Choroid plexus epithelial cell (primary cell): ENCODE results near the gene TESMIN.

ENCODE experiments used
- DNase-seq: peaks from one replicate; pipeline ENCODE4 v3.0.0-alpha.2; 2010; ENCODE audit warnings: low read depth
- H3K4me3 ChIP-seq: 2 replicates; pipeline ENCODE4 v1.5.1; 2011; ENCODE audit warnings: low read depth, mild to moderate bottlenecking, control low read depth, low read length, moderate library complexity
- CTCF ChIP-seq: conservative IDR thresholded peaks from 2 replicates; pipeline ENCODE4 v1.5.1; 2011; ENCODE audit warnings: low read depth, mild to moderate bottlenecking, control low read depth, inconsistent platforms, low read length, moderate library complexity

TESMIN gene

GRCh38 chr11:68690671-68691401 is 60.5 kb downstream of the TESMIN start:
- DNase-seq = peak; percentile 9
- H3K4me3 ChIP-seq = no peak overlapping the region
- TF ChIP-seq CTCF = peak; percentile 19

DNA sequence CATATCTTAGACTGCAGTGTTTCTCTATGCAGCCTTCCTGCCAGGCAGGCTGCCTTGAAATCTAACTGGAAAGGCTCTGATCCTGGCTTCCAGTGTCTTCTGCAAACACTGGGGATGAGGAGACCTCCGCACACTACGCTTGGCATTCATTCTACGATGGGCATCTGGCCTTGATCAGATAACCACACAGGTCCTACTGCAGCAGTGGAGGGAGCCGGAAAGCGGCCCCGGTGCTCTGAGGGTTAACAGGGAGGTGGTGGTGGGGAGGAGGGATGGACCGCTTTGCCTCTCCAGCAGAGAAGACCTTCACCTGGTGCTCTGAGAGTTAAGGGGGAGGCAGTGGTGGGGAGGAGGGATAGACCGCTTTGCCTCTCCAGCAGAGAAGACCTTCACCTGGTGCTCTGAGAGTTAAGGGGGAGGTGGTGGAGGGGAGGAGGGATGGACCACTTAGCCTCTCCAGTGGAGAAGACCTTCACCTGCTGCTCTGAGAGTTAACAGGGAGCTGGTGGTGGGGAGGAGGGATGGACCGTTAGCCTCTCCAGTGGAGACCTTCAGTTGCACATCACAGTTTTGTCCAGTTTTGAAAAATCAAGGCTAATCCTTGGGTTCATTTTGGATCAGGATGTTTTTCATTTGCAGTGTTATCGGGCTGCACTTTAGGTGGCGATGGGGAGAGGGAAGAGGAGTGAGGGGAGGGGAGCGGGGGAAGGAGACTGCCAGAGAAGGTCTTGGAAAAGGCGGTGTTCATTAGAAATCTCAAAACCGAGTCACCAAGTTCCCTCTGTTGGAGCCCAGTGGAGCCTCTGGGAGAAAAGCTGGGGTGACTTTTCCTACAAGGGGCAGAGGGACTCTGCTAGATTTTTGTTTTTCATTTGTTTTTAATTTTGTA is 61.3 kb downstream of the TESMIN start:
- H3K4me3 ChIP-seq = no peak overlapping the region
- no peak for TF ChIP-seq CTCF
- no peak for DNase-seq

- no peak overlapping the region for H3K4me3 ChIP-seq
- TF ChIP-seq CTCF = no peak
- no peak for DNase-seq
These were observed 62.4 kb downstream of the TESMIN start for GRCh38 chr11:68688881-68689280.

DNA sequence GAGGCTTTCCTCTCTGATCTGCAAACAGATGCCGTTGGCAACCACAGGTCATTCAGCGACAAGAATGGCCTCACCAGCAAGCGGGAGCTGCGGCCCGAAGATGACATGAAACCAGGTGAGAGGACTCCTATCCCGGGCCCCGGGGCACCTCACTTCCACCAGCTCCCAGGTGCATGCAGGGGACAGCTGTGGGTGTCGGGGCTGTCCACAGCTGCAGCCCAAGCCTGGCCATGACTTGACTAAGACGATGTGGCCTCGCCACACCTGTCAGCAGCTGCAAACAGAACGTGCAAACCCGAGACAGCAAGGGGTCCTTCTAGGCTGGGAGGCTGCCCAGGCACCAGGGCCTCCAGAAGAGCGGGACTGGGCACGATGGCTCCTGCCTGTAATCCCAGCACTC is 63.3 kb downstream of the TESMIN start:
- no peak for TF ChIP-seq CTCF
- H3K4me3 ChIP-seq = no peak overlapping the region
- DNase-seq = no peak

DNA sequence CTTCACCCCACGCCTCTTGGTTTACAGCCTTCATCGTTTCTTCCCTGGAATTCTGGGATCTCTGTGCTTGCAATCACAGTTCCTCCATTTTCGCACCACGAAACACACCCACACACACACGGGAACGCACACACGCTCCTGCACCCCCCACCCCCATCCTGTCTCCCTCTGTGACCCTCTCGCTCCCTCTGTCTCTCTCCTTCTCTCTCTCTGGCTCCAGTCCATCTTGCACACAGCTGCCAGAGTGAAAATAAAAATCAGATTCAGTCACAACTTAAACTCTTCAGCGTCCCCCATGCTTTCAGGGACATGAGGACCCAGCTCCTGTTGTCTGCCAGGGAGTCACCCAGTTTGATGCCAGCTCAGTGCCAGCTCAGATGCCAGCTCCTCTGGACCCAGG is 64.0 kb downstream of the TESMIN start:
- no peak for DNase-seq
- no peak for TF ChIP-seq CTCF
- no peak overlapping the region for H3K4me3 ChIP-seq

DNA sequence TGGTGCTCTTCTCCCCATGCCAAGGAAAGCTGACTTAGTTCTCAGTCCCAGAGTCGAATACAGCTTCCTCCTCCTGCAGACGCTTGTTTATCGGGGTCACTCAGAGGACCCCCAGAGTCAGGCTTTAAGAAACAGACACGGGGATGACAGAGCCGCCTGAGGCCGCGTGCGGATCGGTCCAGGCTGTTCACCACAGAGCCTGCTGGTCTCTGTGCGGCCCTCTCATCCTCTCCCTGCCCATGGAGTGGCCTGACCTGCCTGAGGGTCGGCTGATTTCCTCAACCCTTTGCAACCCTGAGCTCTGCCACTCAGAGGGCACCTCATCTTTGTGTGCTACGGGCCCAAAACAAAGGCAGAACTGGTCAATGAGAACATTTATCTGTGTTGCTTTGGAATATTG is 64.8 kb downstream of the TESMIN start:
- TF ChIP-seq CTCF = no peak
- DNase-seq = no peak
- H3K4me3 ChIP-seq = no peak overlapping the region
